Suprapubic skin (tissue), 3 donors: ENCODE results near the gene MTFR1L.

Experiments used
- POLR2AphosphoS5 ChIP-seq, 3 donors: sonication (generic); formaldehyde crosslinking; IDR thresholded peaks; one replicate each; pipeline ENCODE4 v1.6.1; 2017; ENCODE audit warnings: antibody characterized with exemption in 3 of 3
- TF ChIP-seq, protein P1 (sequence below), 2 donors: fragments of 200-600 bp in 1 of 2; fragments of 450-650 bp in 1 of 2; sonication (generic) in 1 of 2; IDR thresholded peaks; one replicate each; pipeline ENCODE4 v1.5.1; 2016 to 2019; ENCODE audit warnings: antibody characterized with exemption in 2 of 2, mild to moderate bottlenecking in 1 of 2, moderate library complexity in 1 of 2

DNA sequence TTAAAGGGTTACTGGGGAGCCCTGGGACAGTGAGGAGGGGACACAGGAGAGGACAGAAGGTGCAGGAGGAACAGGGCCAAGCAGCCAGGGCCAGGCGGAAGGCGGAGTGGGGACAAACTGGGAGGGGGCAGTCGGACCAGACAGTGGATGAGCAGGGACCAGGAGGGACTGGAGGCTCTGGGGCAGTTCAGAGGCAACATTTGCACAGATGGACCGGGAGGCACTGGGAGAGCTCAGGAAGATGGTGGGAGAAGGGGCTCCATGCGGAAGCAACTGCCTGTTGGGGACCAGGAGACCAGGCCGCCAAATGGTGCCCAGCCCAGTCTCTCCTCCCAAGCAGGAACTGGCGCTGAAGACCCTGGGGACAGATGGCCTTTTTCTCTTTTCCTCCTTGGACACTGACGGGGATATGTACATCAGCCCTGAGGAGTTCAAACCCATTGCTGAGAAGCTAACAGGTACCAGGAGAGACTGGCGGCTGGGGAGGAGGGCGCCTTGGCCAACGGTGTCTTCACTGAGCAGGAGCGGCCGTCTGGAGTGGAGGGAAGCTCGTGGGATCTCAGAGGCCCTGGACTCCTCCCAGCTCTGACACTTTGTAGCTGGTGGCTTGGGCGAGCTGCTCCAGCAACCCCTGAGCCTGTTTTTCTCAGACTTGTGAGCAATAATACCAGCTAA, 18.9 kb upstream of the MTFR1L start:
- TF ChIP-seq POLR2AphosphoS5 (IDR thresholded peaks at IDR 0.05), result no peak
- TF ChIP-seq, protein P1, sequence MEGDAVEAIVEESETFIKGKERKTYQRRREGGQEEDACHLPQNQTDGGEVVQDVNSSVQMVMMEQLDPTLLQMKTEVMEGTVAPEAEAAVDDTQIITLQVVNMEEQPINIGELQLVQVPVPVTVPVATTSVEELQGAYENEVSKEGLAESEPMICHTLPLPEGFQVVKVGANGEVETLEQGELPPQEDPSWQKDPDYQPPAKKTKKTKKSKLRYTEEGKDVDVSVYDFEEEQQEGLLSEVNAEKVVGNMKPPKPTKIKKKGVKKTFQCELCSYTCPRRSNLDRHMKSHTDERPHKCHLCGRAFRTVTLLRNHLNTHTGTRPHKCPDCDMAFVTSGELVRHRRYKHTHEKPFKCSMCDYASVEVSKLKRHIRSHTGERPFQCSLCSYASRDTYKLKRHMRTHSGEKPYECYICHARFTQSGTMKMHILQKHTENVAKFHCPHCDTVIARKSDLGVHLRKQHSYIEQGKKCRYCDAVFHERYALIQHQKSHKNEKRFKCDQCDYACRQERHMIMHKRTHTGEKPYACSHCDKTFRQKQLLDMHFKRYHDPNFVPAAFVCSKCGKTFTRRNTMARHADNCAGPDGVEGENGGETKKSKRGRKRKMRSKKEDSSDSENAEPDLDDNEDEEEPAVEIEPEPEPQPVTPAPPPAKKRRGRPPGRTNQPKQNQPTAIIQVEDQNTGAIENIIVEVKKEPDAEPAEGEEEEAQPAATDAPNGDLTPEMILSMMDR (IDR thresholded peaks at IDR 0.05), result no peak
